GM12874 (cell line): Measurements from ENCODE around the gene IMPG2.

Experiments
- TF ChIP-seq, protein P1 (sequence below): IDR thresholded peaks from 2 replicates; pipeline ENCODE4 v1.5.1; 2011; ENCODE audit warnings: low read depth, mild to moderate bottlenecking, control low read depth, low read length, moderate library complexity; ENCODE audit not compliant: insufficient read depth

IMPG2 gene

GRCh38 chr3:101273156-101273555 is 47.2 kb downstream of the IMPG2 start:
- TF ChIP-seq, protein P1, sequence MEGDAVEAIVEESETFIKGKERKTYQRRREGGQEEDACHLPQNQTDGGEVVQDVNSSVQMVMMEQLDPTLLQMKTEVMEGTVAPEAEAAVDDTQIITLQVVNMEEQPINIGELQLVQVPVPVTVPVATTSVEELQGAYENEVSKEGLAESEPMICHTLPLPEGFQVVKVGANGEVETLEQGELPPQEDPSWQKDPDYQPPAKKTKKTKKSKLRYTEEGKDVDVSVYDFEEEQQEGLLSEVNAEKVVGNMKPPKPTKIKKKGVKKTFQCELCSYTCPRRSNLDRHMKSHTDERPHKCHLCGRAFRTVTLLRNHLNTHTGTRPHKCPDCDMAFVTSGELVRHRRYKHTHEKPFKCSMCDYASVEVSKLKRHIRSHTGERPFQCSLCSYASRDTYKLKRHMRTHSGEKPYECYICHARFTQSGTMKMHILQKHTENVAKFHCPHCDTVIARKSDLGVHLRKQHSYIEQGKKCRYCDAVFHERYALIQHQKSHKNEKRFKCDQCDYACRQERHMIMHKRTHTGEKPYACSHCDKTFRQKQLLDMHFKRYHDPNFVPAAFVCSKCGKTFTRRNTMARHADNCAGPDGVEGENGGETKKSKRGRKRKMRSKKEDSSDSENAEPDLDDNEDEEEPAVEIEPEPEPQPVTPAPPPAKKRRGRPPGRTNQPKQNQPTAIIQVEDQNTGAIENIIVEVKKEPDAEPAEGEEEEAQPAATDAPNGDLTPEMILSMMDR = no peak

GRCh38 chr3:101271728-101272127 is 48.6 kb downstream of the IMPG2 start:
- TF ChIP-seq, protein P1 = no peak

GRCh38 chr3:101270149-101270548 is 50.2 kb downstream of the IMPG2 start:
- TF ChIP-seq, protein P1 = no peak

DNA sequence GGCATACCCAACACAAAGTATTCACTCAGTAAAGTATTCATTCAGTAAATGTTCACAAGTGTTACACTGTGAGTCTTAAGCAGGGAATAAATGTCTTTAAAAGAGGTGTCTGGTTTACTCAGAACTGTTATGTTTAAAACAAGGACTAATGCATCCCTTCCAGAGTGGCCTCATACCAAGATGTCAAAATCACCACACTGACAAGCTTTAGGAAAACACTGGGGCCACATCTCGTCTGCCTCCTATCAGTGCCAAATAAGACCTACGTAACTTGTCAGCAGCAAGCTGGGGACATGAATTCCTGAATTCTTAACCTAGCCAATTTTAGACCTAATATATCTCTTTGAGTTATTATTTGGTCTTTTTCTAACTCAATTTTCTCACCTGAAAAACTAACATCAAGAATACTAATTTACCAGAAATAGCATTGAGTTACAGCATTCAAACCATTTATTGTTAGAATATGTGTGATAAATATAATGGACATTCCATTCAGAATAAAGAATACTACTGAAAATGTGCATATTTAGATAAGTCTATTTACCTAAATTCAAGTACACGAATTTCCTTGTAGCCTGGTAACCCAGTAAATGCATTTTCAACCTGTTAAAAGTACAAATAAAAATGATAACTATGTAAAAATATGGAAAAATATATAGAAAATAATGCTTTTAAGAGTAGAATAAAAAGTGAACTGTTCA is 51.3 kb downstream of the IMPG2 start:
- TF ChIP-seq, protein P1 = no peak

DNA sequence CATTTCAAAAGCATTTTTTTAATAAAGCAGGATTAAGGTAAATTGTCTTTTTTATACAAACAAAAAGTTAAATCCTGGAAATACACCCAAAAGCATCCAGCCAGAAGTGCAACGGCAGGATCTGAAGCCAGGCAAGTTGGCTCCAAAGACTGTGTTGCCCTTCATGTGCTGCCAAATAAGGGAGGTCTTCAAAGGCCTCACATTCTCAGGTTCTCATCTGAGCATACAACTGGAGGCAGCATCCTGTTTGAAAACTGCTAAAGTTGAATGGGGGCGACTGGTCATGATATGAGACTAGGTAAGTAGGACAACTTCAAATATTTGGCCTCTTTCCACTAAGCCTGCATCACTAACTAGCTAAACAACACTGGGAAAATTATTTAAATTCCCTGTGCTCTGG is 52.2 kb downstream of the IMPG2 start:
- TF ChIP-seq, protein P1 = no peak

- TF ChIP-seq, protein P1 = no peak
Observed at GRCh38 chr3:101266566-101266965, 53.8 kb downstream of the IMPG2 start.

DNA sequence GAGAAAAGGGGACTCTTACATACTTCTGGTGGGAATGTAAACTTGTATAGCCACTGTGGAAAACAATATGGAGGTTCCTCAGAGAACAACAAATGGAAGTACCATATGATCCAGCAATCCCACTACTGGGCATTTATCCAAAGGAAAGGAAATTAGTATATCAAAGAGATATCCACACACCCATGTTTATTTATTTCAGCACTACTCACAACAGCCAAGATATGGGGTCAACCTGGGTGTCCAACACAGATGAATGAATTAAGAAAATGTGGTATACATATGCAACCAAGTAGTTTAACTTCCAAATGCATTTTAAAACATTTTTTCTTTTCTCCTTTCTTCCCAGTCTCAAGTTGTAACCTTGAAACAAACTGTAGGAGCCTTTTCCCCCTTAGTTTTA is 54.3 kb downstream of the IMPG2 start:
- TF ChIP-seq, protein P1 = no peak
